GM10847 (cell line): ENCODE data around the gene PLEKHA8.

Experiments used
- POLR2A ChIP-seq: IDR thresholded peaks from 2 replicates; pipeline ENCODE4 v1.6.1; 2011; ENCODE audit not compliant: insufficient read length; ENCODE audit errors: extremely low read depth

Gene PLEKHA8

GRCh38 chr7:30074422-30075030 is 46.3 kb downstream of the PLEKHA8 start:
- no peak for TF ChIP-seq POLR2A

- no peak for TF ChIP-seq POLR2A
Observed at GRCh38 chr7:30076411-30076810, 48.2 kb downstream of the PLEKHA8 start.

GRCh38 chr7:30078280-30078679 is 50.1 kb downstream of the PLEKHA8 start:
- TF ChIP-seq POLR2A = no peak

- TF ChIP-seq POLR2A = no peak
Observed at GRCh38 chr7:30079880-30080279, 51.7 kb downstream of the PLEKHA8 start.

GRCh38 chr7:30080818-30081217 is 52.6 kb downstream of the PLEKHA8 start:
- TF ChIP-seq POLR2A = no peak

- TF ChIP-seq POLR2A = no peak
Observed at GRCh38 chr7:30082686-30083085, 54.5 kb downstream of the PLEKHA8 start.

GRCh38 chr7:30083334-30083733 is 55.1 kb downstream of the PLEKHA8 start:
- no peak for TF ChIP-seq POLR2A

- TF ChIP-seq POLR2A = no peak
Observed at GRCh38 chr7:30084212-30084611, 56.0 kb downstream of the PLEKHA8 start.

- no peak for TF ChIP-seq POLR2A
Observed at GRCh38 chr7:30086529-30086928, 58.3 kb downstream of the PLEKHA8 start.

GRCh38 chr7:30087371-30087770 is 59.2 kb downstream of the PLEKHA8 start:
- no peak for TF ChIP-seq POLR2A

GRCh38 chr7:30088362-30088761 is 60.1 kb downstream of the PLEKHA8 start:
- TF ChIP-seq POLR2A = no peak

- no peak for TF ChIP-seq POLR2A
Observed at GRCh38 chr7:30090111-30090510, 61.9 kb downstream of the PLEKHA8 start.

GRCh38 chr7:30091491-30091912 is 63.3 kb downstream of the PLEKHA8 start:
- no peak for TF ChIP-seq POLR2A

- TF ChIP-seq POLR2A = no peak
Observed at GRCh38 chr7:30091987-30092386, 63.8 kb downstream of the PLEKHA8 start.

GRCh38 chr7:30093420-30093952 is 65.3 kb downstream of the PLEKHA8 start:
- TF ChIP-seq POLR2A = no peak

GRCh38 chr7:30102281-30102680 is 74.1 kb downstream of the PLEKHA8 start:
- no peak for TF ChIP-seq POLR2A

GRCh38 chr7:30104157-30104556 is 75.9 kb downstream of the PLEKHA8 start:
- no peak for TF ChIP-seq POLR2A
